Measurements from ENCODE around the gene BEGAIN. TPM values are rescaled to one million over a fixed set of nuclear protein-coding genes. Genes with fewer than 3 reads are reported as not detected.
A peak's percentile ranks its signal among the peaks of the same experiment; 100 is the strongest.

BEGAIN gene
- total and polyA plus RNA-seq, 2 experiments from 2014 or later: not detected

GRCh38 chr14:100556936-100557505 lies 30.2 kb downstream of the BEGAIN start:
- no peak for TF ChIP-seq CTCF (IDR thresholded peaks at IDR 0.05; ENCODE audit: low read depth, low read length)
- no peak for DNase-seq (ENCODE audit: low read depth in 1 of 2, low spot score in 1 of 2)
- H3K27ac ChIP-seq: no peak overlapping the region
- no peaks in the 10 kb centered on the region for H3K9me3 ChIP-seq (ENCODE audit: low read depth)
- no peak overlapping the region for H3K4me3 ChIP-seq
- no peaks in the 10 kb centered on the region for H3K27me3 ChIP-seq
- no peaks in the 10 kb centered on the region for H3K36me3 ChIP-seq
- no peaks in the 10 kb centered on the region for H3K4me1 ChIP-seq (ENCODE audit: low read depth)

- H3K9me3 ChIP-seq (ENCODE audit: low read depth): no peaks in the 10 kb centered on the region
- no peak for DNase-seq (ENCODE audit: low read depth in 1 of 2, low spot score in 1 of 2)
- no peaks in the 10 kb centered on the region for H3K36me3 ChIP-seq
- H3K4me1 ChIP-seq (ENCODE audit: low read depth): no peaks in the 10 kb centered on the region
- H3K4me3 ChIP-seq: no peak overlapping the region
- no peak for TF ChIP-seq CTCF (IDR thresholded peaks at IDR 0.05; ENCODE audit: low read depth, low read length)
- no peaks in the 10 kb centered on the region for H3K27me3 ChIP-seq
- no peak overlapping the region for H3K27ac ChIP-seq
Observed at GRCh38 chr14:100556140-100556475, 31.1 kb downstream of the BEGAIN start.

GRCh38 chr14:100555436-100556139 lies 31.6 kb downstream of the BEGAIN start:
- Histone ChIP-seq H3K4me3 (no peak overlapping the region), H3K9me3 (ENCODE audit: low read depth) (no peaks in the 10 kb centered on the region), H3K4me1 (ENCODE audit: low read depth) (no peaks in the 10 kb centered on the region), H3K27ac (no peak overlapping the region), H3K27me3 (no peaks in the 10 kb centered on the region), H3K36me3 (no peaks in the 10 kb centered on the region)
- DNase-seq (ENCODE audit: low read depth in 1 of 2, low spot score in 1 of 2): no peak
- no peak for TF ChIP-seq CTCF (IDR thresholded peaks at IDR 0.05; ENCODE audit: low read depth, low read length)

GRCh38 chr14:100554696-100555320 lies 32.4 kb downstream of the BEGAIN start:
- no peak for TF ChIP-seq CTCF (IDR thresholded peaks at IDR 0.05; ENCODE audit: low read depth, low read length)
- H3K36me3 ChIP-seq: no peaks in the 10 kb centered on the region
- H3K4me1 ChIP-seq (ENCODE audit: low read depth): no peaks in the 10 kb centered on the region
- H3K27me3 ChIP-seq: no peaks in the 10 kb centered on the region
- H3K9me3 ChIP-seq (ENCODE audit: low read depth): no peaks in the 10 kb centered on the region
- no peak overlapping the region for H3K27ac ChIP-seq
- no peak overlapping the region for H3K4me3 ChIP-seq
- no peak for DNase-seq (ENCODE audit: low read depth in 1 of 2, low spot score in 1 of 2)

- no peaks in the 10 kb centered on the region for H3K27me3 ChIP-seq
- no peak overlapping the region for H3K27ac ChIP-seq
- no peak for TF ChIP-seq CTCF (IDR thresholded peaks at IDR 0.05; ENCODE audit: low read depth, low read length)
- H3K9me3 ChIP-seq (ENCODE audit: low read depth): no peaks in the 10 kb centered on the region
- H3K36me3 ChIP-seq: no peaks in the 10 kb centered on the region
- no peaks in the 10 kb centered on the region for H3K4me1 ChIP-seq (ENCODE audit: low read depth)
- H3K4me3 ChIP-seq: no peak overlapping the region
- peak in 1 of 2 donors; percentile 30 for DNase-seq (ENCODE audit: low read depth in 1 of 2, low spot score in 1 of 2)
Observed at GRCh38 chr14:100554082-100554677, 33.0 kb downstream of the BEGAIN start.
